C4-2B (cell line): ENCODE results near the gene SLC35G4.
"Not testable (repeated sequence)": the region's sequence is repeated elsewhere in the genome, so short reads cannot be mapped to it uniquely, and the experiment has no call there.

ENCODE experiments used
- ZFX ChIP-seq: fragments of 450-650 bp; IDR thresholded peaks from 2 replicates; pipeline ENCODE4 v1.6.1; 2017
- TF ChIP-seq, protein P1 (sequence below): fragments of 450-650 bp; conservative IDR thresholded peaks from 2 replicates; pipeline ENCODE4 v1.5.1; 2017; ENCODE audit warnings: mild to moderate bottlenecking

GRCh38 chr18:11608618-11609017 lies 778 bp upstream of the SLC35G4 start:
- TF ChIP-seq, protein P1, sequence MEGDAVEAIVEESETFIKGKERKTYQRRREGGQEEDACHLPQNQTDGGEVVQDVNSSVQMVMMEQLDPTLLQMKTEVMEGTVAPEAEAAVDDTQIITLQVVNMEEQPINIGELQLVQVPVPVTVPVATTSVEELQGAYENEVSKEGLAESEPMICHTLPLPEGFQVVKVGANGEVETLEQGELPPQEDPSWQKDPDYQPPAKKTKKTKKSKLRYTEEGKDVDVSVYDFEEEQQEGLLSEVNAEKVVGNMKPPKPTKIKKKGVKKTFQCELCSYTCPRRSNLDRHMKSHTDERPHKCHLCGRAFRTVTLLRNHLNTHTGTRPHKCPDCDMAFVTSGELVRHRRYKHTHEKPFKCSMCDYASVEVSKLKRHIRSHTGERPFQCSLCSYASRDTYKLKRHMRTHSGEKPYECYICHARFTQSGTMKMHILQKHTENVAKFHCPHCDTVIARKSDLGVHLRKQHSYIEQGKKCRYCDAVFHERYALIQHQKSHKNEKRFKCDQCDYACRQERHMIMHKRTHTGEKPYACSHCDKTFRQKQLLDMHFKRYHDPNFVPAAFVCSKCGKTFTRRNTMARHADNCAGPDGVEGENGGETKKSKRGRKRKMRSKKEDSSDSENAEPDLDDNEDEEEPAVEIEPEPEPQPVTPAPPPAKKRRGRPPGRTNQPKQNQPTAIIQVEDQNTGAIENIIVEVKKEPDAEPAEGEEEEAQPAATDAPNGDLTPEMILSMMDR = not testable (repeated sequence)
- not testable (repeated sequence) for TF ChIP-seq ZFX
